ENCODE measurements around the gene RHOF.

DNA sequence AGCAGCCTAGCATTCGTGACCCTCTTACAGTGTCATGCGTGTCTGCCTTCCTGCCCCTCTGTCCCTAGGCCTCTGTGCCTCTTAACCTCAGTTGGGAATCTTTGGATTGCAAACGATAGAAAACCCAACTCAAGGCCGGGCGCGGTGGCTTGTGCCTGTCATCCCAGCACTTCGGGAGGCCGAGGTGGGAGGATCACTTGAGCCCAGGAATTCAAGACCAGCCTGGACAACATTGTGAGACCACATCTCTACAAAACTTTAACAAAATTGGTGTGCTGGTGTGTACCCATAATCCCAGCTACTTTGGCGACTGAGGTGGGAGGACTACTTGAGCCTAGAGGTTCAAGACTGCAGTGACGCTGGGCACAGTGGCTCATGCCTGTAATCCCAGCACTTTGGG, 44.2 kb downstream of the RHOF start:
- TF ChIP-seq, protein P1, sequence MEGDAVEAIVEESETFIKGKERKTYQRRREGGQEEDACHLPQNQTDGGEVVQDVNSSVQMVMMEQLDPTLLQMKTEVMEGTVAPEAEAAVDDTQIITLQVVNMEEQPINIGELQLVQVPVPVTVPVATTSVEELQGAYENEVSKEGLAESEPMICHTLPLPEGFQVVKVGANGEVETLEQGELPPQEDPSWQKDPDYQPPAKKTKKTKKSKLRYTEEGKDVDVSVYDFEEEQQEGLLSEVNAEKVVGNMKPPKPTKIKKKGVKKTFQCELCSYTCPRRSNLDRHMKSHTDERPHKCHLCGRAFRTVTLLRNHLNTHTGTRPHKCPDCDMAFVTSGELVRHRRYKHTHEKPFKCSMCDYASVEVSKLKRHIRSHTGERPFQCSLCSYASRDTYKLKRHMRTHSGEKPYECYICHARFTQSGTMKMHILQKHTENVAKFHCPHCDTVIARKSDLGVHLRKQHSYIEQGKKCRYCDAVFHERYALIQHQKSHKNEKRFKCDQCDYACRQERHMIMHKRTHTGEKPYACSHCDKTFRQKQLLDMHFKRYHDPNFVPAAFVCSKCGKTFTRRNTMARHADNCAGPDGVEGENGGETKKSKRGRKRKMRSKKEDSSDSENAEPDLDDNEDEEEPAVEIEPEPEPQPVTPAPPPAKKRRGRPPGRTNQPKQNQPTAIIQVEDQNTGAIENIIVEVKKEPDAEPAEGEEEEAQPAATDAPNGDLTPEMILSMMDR (IDR thresholded peaks at IDR 0.05), result no peak
- TF ChIP-seq POLR2AphosphoS5 (IDR thresholded peaks at IDR 0.05; ENCODE audit: insufficient read depth in 1 of 2, low read depth in 1 of 2) (no peak), POLR2A (IDR thresholded peaks at IDR 0.05) (no peak)

Measured in vagina (tissue), 2 donors.